ENCODE data around the gene UAP1L1.
A peak's percentile ranks its signal among the peaks of the same experiment; 100 is the strongest.

DNA sequence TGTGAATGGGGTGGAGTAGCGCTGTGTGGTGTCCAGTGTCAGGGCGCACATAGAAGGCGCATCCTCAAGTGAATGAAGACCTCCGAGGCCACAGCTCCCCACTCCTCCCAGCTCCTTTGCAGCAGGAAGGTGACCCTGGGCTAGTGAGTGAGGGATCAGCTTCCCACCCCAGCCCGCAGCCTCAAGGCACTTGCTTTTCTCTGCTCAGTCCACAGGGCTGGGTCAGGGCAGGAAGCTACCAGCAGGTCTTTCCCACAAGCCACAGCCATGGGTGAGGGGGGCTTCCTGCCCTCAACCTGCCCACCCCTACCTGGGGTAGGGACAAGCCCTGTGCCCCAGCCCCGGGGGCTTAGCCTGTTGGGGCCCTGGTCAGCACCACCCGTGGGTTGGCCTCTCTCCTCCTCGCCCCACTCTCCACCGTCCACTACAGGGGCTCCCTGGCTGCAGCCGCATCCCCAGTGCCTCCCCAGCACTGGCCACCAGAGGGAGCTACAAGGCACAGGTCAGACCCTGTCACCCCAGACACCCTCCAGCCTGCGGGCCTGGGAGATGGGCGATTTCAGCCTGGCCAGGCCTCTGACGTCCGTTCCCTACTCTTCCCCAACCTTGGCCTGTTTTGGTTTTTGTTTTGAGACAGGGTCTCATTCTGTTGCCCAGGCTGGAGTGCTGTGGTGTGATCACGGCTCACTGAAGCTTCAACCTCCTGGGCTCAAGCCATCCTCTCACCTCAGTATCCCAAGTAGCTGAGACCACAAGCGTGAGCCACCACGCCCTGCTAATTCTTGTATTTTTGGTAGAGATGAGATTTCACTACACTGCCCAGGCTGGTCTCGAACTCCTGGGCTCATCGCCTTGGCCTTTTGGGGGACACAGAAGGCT is 48.0 kb upstream of the UAP1L1 start:
- TF ChIP-seq, protein P1, sequence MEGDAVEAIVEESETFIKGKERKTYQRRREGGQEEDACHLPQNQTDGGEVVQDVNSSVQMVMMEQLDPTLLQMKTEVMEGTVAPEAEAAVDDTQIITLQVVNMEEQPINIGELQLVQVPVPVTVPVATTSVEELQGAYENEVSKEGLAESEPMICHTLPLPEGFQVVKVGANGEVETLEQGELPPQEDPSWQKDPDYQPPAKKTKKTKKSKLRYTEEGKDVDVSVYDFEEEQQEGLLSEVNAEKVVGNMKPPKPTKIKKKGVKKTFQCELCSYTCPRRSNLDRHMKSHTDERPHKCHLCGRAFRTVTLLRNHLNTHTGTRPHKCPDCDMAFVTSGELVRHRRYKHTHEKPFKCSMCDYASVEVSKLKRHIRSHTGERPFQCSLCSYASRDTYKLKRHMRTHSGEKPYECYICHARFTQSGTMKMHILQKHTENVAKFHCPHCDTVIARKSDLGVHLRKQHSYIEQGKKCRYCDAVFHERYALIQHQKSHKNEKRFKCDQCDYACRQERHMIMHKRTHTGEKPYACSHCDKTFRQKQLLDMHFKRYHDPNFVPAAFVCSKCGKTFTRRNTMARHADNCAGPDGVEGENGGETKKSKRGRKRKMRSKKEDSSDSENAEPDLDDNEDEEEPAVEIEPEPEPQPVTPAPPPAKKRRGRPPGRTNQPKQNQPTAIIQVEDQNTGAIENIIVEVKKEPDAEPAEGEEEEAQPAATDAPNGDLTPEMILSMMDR (IDR thresholded peaks at IDR 0.05): peak; percentile 68 to 93 (median 86)
- no peak for TF ChIP-seq POLR2AphosphoS5 (IDR thresholded peaks at IDR 0.05)
- no peak for TF ChIP-seq POLR2A (IDR thresholded peaks at IDR 0.05)
